ENCODE data around the gene GLB1L2. TPM values are rescaled to one million over a fixed set of nuclear protein-coding genes. Genes with fewer than 3 reads are reported as not detected.

The GLB1L2 gene
- total and polyA plus RNA-seq, 2 experiments from 2014 or later: 3.3 to 12.3 TPM

- H3K4me2 ChIP-seq: no peak overlapping the region
- no peaks in the 10 kb centered on the region for H3F3A ChIP-seq (replicated peaks; ENCODE audit: low read depth)
- no peaks in the 10 kb centered on the region for H3K27me3 ChIP-seq (ENCODE audit: insufficient read depth)
- peaks cover 5% of the 10 kb centered on the region for H3K27me3 Mint-ChIP-seq (ENCODE audit: insufficient read depth, low read depth, poor library complexity)
- peaks cover 15% of the 10 kb centered on the region; the same call in 2 of the 3 replicates for H3K36me3 Mint-ChIP-seq (ENCODE audit: low read depth)
- H3K4me3 Mint-ChIP-seq: no peak overlapping the region
- DNase-seq (ENCODE audit: low spot score): no peak
- peaks cover 3% of the 10 kb centered on the region; the same call in 2 of the 3 replicates for H3K9me3 Mint-ChIP-seq
- no peak for ATAC-seq
- peaks cover 49% of the 10 kb centered on the region for H3K79me2 ChIP-seq (replicated peaks; ENCODE audit: insufficient read depth)
- no peak overlapping the region for H2AFZ ChIP-seq
- no peak overlapping the region for H3K27ac Mint-ChIP-seq
- H3K4me1 ChIP-seq (ENCODE audit: insufficient read depth): no peaks in the 10 kb centered on the region
- no peaks in the 10 kb centered on the region for H3K36me3 ChIP-seq (ENCODE audit: insufficient read depth)
- H4K20me1 ChIP-seq (replicated peaks; ENCODE audit: insufficient read depth): peaks cover 23% of the 10 kb centered on the region; the same call in 1 of the 2 replicates
- peaks cover 15% of the 10 kb centered on the region for H3K4me1 Mint-ChIP-seq
- no peak overlapping the region for H3K4me3 ChIP-seq
- H3K9me2 ChIP-seq (ENCODE audit: insufficient read depth): peaks cover 4% of the 10 kb centered on the region; the same call in 1 of the 2 replicates
- H3K27ac ChIP-seq (ENCODE audit: low read depth): no peak overlapping the region
- no peak for TF ChIP-seq JUNB (IDR thresholded peaks at IDR 0.05; ENCODE audit: unreplicated experiment)
Observed at GRCh38 chr11:134398644-134399292, 67.0 kb downstream of the GLB1L2 start.

- Histone ChIP-seq H3K9me2 (ENCODE audit: insufficient read depth) (peaks cover 4% of the 10 kb centered on the region; the same call in 1 of the 2 replicates), H3K4me2 (no peak overlapping the region), H3K79me2 (replicated peaks; ENCODE audit: insufficient read depth) (peaks cover 49% of the 10 kb centered on the region), H3K36me3 (ENCODE audit: insufficient read depth) (no peaks in the 10 kb centered on the region), H3F3A (replicated peaks; ENCODE audit: low read depth) (no peaks in the 10 kb centered on the region), H3K4me3 (no peak overlapping the region), H3K27ac (ENCODE audit: low read depth) (no peak overlapping the region), H3K4me1 (ENCODE audit: insufficient read depth) (no peaks in the 10 kb centered on the region), H2AFZ (no peak overlapping the region), H3K27me3 (ENCODE audit: insufficient read depth) (no peaks in the 10 kb centered on the region), H4K20me1 (replicated peaks; ENCODE audit: insufficient read depth) (peaks cover 23% of the 10 kb centered on the region; the same call in 1 of the 2 replicates)
- H3K27ac Mint-ChIP-seq: no peak overlapping the region
- no peak overlapping the region for H3K4me3 Mint-ChIP-seq
- DNase-seq (ENCODE audit: low spot score) (no peak), ATAC-seq (no peak)
- peaks cover 15% of the 10 kb centered on the region for H3K4me1 Mint-ChIP-seq
- peaks cover 18% of the 10 kb centered on the region for H3K36me3 Mint-ChIP-seq (ENCODE audit: low read depth)
- TF ChIP-seq CREB1 (CRISPR knock-in tag; IDR thresholded peaks at IDR 0.05; ENCODE audit: low read depth) (no peak), POLR2AphosphoS5 (IDR thresholded peaks at IDR 0.05; ENCODE audit: low read depth) (no peak), EZH2phosphoT487 (IDR thresholded peaks at IDR 0.05; ENCODE audit: unreplicated experiment) (no peak)
- peaks cover 3% of the 10 kb centered on the region; the same call in 2 of the 3 replicates for H3K9me3 Mint-ChIP-seq
- peaks cover 5% of the 10 kb centered on the region for H3K27me3 Mint-ChIP-seq (ENCODE audit: insufficient read depth, low read depth, poor library complexity)
Observed at GRCh38 chr11:134399293-134399654, 67.5 kb downstream of the GLB1L2 start.

- no peak for TF ChIP-seq CTCF (conservative IDR thresholded peaks at IDR 0.05; ENCODE audit: low read depth in 2 of 2)
- TF ChIP-seq NANOG (IDR thresholded peaks at IDR 0.05; ENCODE audit: borderline replicate concordance): no peak
- no peak for TF ChIP-seq STAT1 (IDR thresholded peaks at IDR 0.05; ENCODE audit: unreplicated experiment)
- Histone ChIP-seq H3K4me3 (no peak overlapping the region), H3K27me3 (ENCODE audit: insufficient read depth) (no peaks in the 10 kb centered on the region), H3K4me1 (ENCODE audit: insufficient read depth) (no peaks in the 10 kb centered on the region), H3K79me2 (replicated peaks; ENCODE audit: insufficient read depth) (peaks cover 49% of the 10 kb centered on the region), H3F3A (replicated peaks; ENCODE audit: low read depth) (no peaks in the 10 kb centered on the region), H4K20me1 (replicated peaks; ENCODE audit: insufficient read depth) (peaks cover 23% of the 10 kb centered on the region; the same call in 1 of the 2 replicates), H2AFZ (no peak overlapping the region), H3K9me2 (ENCODE audit: insufficient read depth) (peaks cover 4% of the 10 kb centered on the region; the same call in 1 of the 2 replicates), H3K27ac (ENCODE audit: low read depth) (no peak overlapping the region), H3K36me3 (ENCODE audit: insufficient read depth) (no peaks in the 10 kb centered on the region), H3K4me2 (no peak overlapping the region)
- no peak overlapping the region for H3K4me3 Mint-ChIP-seq
- DNase-seq (ENCODE audit: low spot score) (no peak), ATAC-seq (no peak)
- peaks cover 5% of the 10 kb centered on the region for H3K27me3 Mint-ChIP-seq (ENCODE audit: insufficient read depth, low read depth, poor library complexity)
- H3K9me3 Mint-ChIP-seq: peaks cover 3% of the 10 kb centered on the region; the same call in 2 of the 3 replicates
- no peak overlapping the region for H3K27ac Mint-ChIP-seq
- peaks cover 18% of the 10 kb centered on the region for H3K36me3 Mint-ChIP-seq (ENCODE audit: low read depth)
- peaks cover 15% of the 10 kb centered on the region for H3K4me1 Mint-ChIP-seq
Observed at GRCh38 chr11:134399996-134400395, 68.2 kb downstream of the GLB1L2 start.

All from GM23338 (cell line).